Vagina (tissue), 2 donors: ENCODE data around the gene KIF22. TPM values are rescaled to one million over a fixed set of nuclear protein-coding genes. Genes with fewer than 3 reads are reported as not detected.

ENCODE experiments used
- DNase-seq, 2 donors: peaks; one replicate each; pipeline ENCODE4 v3.0.0-alpha.2; 2017; ENCODE audit errors: extremely low spot score in 2 of 2
- H3K27ac ChIP-seq: fragments of 200-600 bp; sonication (generic); one replicate; pipeline ENCODE4 v1.5.1; 2019
- H3K27me3 ChIP-seq: fragments of 200-600 bp; sonication (generic); one replicate; pipeline ENCODE4 v1.5.1; 2019
- H3K36me3 ChIP-seq, 2 donors: fragments of 200-600 bp; sonication (generic); one replicate each; pipeline ENCODE4 v1.5.1; 2017 to 2019
- H3K4me1 ChIP-seq: fragments of 200-600 bp; sonication (generic); one replicate; pipeline ENCODE4 v1.5.1; 2019
- H3K4me3 ChIP-seq, 2 donors: fragments of 200-600 bp; sonication (generic); 1 replicate in 1 of 2; 2 replicates in 1 of 2; pipeline ENCODE4 v1.5.1; 2016 to 2019
- H3K9me3 ChIP-seq: fragments of 200-600 bp; sonication (generic); one replicate; pipeline ENCODE4 v1.5.1; 2019
- POLR2A ChIP-seq, 2 donors: fragments of 450-650 bp; IDR thresholded peaks; one replicate each; pipeline ENCODE4 v1.6.1; 2017; ENCODE audit warnings: antibody characterized with exemption in 2 of 2, mild to moderate bottlenecking in 2 of 2, moderate library complexity in 2 of 2
- POLR2AphosphoS5 ChIP-seq, 2 donors: sonication (generic); formaldehyde crosslinking; IDR thresholded peaks; one replicate each; pipeline ENCODE4 v1.9.0; 2017; ENCODE audit warnings: antibody characterized with exemption in 2 of 2, mild to moderate bottlenecking in 2 of 2, low read depth in 1 of 2; ENCODE audit not compliant: insufficient read depth in 1 of 2
- intact Hi-C: fragments of 100-400 bp; cut with DNase I; formaldehyde crosslinking; loops from one replicate; pipeline ENCODE4 v1.15.1; 2023
- total RNA-seq: library from RNA; depleted of rRNA; stranded (reverse); fragments of >200 nt; gene quantifications from one replicate; pipeline ENCODE4 v1.2.3, GENCODE V29; 2016
- TF ChIP-seq, protein P1 (sequence below), 3 experiments: fragments of 450-650 bp in 2 of 3; fragments of 200-600 bp in 1 of 3; sonication (generic) in 1 of 3; IDR thresholded peaks; one replicate each; pipeline ENCODE4 v1.5.1; 2017 to 2019; ENCODE audit warnings: antibody characterized with exemption in 3 of 3, mild to moderate bottlenecking in 2 of 3, moderate library complexity in 2 of 3

Gene KIF22
- total RNA-seq, 1 donor from 2014 or later, result 18.9 TPM

DNA sequence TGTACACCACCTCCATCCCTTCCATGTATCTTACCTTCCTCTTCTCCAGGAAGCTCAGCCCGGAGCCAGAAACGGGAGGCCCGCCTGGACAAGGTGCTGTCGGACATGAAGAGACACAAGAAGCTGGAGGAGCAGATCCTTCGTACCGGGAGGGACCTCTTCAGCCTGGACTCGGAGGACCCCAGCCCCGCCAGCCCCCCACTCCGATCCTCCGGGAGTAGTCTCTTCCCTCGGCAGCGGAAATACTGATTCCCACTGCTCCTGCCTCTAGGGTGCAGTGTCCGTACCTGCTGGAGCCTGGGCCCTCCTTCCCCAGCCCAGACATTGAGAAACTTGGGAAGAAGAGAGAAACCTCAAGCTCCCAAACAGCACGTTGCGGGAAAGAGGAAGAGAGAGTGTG lies 29.0 kb downstream of the KIF22 start:
- Histone ChIP-seq H3K27ac (peak overlapping the region; percentile 93), H3K27me3 (no peaks in the 10 kb centered on the region), H3K36me3 (peaks cover 0 to 5% of the 10 kb centered on the region in 2 donors), H3K4me3 (no peak overlapping the region), H3K9me3 (no peaks in the 10 kb centered on the region), H3K4me1 (peaks cover 84% of the 10 kb centered on the region)
- TF ChIP-seq POLR2AphosphoS5 (IDR thresholded peaks at IDR 0.05; ENCODE audit: insufficient read depth in 1 of 2, low read depth in 1 of 2) (no peak), POLR2A (IDR thresholded peaks at IDR 0.05) (no peak)
- TF ChIP-seq, protein P1, sequence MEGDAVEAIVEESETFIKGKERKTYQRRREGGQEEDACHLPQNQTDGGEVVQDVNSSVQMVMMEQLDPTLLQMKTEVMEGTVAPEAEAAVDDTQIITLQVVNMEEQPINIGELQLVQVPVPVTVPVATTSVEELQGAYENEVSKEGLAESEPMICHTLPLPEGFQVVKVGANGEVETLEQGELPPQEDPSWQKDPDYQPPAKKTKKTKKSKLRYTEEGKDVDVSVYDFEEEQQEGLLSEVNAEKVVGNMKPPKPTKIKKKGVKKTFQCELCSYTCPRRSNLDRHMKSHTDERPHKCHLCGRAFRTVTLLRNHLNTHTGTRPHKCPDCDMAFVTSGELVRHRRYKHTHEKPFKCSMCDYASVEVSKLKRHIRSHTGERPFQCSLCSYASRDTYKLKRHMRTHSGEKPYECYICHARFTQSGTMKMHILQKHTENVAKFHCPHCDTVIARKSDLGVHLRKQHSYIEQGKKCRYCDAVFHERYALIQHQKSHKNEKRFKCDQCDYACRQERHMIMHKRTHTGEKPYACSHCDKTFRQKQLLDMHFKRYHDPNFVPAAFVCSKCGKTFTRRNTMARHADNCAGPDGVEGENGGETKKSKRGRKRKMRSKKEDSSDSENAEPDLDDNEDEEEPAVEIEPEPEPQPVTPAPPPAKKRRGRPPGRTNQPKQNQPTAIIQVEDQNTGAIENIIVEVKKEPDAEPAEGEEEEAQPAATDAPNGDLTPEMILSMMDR (IDR thresholded peaks at IDR 0.05), result no peak
- intact Hi-C loops, result no loop called here
- DNase-seq, result no peak

DNA sequence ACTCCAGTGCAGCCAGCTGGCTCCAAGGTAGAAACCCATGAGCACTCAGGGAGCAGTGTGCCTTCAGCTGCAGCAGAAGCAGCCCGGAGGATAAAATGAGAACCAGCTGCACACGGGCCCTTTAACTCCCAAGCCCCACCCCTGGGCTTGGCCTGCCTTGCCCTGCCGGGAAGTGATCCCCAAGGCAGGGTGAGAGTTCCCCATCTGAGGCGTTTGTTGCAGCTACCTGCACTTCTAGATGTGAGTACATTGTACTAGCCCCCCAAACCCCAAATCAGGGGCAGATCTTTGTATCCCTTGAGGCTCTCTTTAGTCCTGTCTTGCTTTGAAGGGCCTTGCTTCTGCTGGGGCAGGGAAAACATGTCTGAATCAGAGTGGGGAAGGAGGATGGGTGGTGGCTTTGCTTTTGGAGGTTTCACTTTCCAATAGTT lies 29.7 kb downstream of the KIF22 start, which contains the start of gene MVP:
Gene MVP (plus strand): TSS at position 192 of the 431 bp plus-strand sequence. CDS start 10,088 bp downstream, outside the sequence.
- H3K36me3 ChIP-seq, result peaks cover 0 to 5% of the 10 kb centered on the region in 2 donors

DNA sequence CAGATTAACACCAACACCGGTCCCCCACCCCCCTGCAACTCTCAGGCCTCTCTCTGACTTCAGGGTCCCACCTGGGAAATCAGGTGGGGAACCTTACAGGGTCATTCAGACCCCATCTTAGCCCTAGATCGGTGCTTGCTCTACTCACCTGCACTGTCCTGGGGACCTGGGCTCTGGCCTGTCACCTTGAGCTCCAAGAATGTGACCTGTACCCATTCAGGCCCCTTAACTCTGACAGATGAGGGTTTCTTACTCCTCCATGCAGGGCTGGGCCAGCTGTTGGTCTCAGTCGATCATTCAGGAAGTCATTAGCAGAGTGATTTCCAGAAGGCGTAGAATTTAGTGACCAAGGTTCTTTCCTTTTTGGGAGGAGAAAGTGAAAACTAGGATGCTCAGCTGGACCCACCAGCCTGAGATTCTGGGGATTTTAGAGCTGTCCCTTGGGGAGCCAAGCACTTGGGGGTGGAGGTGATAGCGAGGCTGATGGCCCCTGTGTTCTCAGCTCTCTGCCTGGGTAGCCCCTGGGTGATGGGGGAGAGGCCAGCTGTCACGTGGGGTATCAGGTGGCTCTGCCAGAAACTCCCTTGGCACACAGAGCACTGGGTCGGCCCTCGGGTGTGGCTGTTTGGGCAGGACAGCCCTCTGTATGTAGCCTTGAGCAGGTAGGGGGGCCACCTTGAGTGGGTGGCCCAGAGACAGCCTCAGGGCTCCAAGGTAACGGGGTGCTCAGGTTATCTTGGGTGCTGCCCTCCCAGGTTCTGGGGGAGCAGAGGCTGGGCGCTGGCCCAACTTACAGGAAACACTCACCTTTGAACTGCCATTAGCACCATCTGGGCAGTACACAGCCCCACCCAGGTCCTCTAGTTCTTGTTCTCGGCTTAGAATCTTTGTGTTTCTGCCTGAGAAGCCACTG lies 30.4 kb downstream of the KIF22 start:
- peaks cover 89% of the 10 kb centered on the region for H3K4me1 ChIP-seq
- TF ChIP-seq, protein P1 (IDR thresholded peaks at IDR 0.05), result no peak
- TF ChIP-seq POLR2AphosphoS5 (IDR thresholded peaks at IDR 0.05; ENCODE audit: insufficient read depth in 1 of 2, low read depth in 1 of 2) (peak in 1 of 2 donors; percentile 57), POLR2A (IDR thresholded peaks at IDR 0.05) (no peak)
- H3K27me3 ChIP-seq, result no peaks in the 10 kb centered on the region
- H3K9me3 ChIP-seq, result no peaks in the 10 kb centered on the region
- H3K36me3 ChIP-seq, result peaks cover 0 to 5% of the 10 kb centered on the region in 2 donors
- intact Hi-C loops, result no loop called here
- peak overlapping the region; percentile 65 to 67 for H3K4me3 ChIP-seq
- DNase-seq, result peak in 1 of 2 donors; percentile 88
- peak overlapping the region; percentile 93 for H3K27ac ChIP-seq

More for the DNA sequence above, 29.7 kb downstream of the KIF22 start, which contains the start of gene MVP:
- H3K4me1 ChIP-seq, result peaks cover 84% of the 10 kb centered on the region
- peak within 1 kb of the TSS; percentile 93 for H3K27ac ChIP-seq
- H3K9me3 ChIP-seq, result no peaks in the 10 kb centered on the region
- no peak for TF ChIP-seq POLR2A (IDR thresholded peaks at IDR 0.05)
- TF ChIP-seq POLR2AphosphoS5 (IDR thresholded peaks at IDR 0.05; ENCODE audit: insufficient read depth in 1 of 2, low read depth in 1 of 2), result peak; percentile 76 to 82
- DNase-seq, result peak in 1 of 2 donors; percentile 90
- H3K27me3 ChIP-seq, result no peaks in the 10 kb centered on the region
- peak within 1 kb of the TSS; percentile 65 to 67 for H3K4me3 ChIP-seq
- intact Hi-C loops, result no loop called here

DNA sequence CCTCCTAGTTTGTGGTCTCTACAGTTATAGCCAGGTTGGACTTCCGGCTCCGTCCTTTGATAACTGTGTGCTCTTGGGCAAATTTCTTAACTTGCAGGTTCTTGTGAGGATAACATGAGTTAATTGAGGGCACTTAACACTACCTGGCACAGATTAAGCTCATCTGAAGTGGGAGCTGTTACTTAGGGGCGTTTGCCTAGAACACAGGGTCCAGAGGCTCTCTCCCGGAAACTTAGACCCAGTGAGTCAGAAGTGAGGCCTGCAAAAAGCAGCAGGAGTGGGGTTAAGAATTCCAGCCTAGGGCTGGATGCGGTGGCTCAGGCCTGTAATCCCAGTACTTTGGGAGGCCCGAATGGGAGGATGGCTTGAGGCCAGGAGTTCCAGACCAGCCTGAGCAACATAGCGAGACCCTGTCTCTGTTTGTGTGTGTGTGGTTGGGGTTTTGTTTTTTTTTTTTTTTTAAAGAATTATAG lies 31.1 kb downstream of the KIF22 start:
- DNase-seq, result no peak
- Histone ChIP-seq H3K27ac (peak overlapping the region; percentile 93), H3K9me3 (no peaks in the 10 kb centered on the region), H3K4me3 (peak overlapping the region; percentile 65 to 67), H3K4me1 (peaks cover 94% of the 10 kb centered on the region), H3K36me3 (peaks cover 0 to 5% of the 10 kb centered on the region in 2 donors), H3K27me3 (no peaks in the 10 kb centered on the region)
- intact Hi-C loops, result no loop called here
- TF ChIP-seq POLR2AphosphoS5 (IDR thresholded peaks at IDR 0.05; ENCODE audit: insufficient read depth in 1 of 2, low read depth in 1 of 2) (no peak), POLR2A (IDR thresholded peaks at IDR 0.05) (no peak)
- TF ChIP-seq, protein P1 (IDR thresholded peaks at IDR 0.05), result no peak

DNA sequence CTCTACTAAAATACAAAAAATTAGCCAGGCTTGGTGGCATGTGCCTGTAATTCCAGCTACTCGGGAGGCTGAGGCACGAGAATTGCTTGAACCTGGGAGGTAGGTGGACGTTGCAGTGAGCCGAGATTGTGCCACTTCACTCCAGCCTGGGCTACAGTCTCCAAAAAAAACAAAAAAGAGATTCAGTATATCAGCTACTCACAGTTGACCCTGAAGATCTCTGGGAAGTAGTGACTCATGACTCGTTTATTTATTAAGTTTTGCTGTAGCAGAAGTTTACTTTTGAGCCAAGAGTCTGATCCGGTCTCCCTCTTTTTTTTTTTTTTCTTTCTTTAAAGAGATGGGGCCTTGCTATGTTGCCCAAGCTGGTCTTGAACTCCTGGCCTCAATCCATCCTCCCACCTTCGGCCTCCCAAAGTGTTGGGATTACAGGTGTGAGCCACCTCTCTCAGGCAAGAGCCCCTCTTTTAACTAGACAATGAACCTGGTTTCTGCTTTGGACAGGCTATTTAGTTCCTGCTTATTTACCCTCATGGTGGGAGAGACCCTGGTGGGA lies 34.1 kb downstream of the KIF22 start:
- Histone ChIP-seq H3K9me3 (no peaks in the 10 kb centered on the region), H3K27ac (peak overlapping the region; percentile 93), H3K27me3 (no peaks in the 10 kb centered on the region), H3K4me3 (peak overlapping the region in 1 of 2 donors; percentile 17), H3K4me1 (peaks cover 83% of the 10 kb centered on the region), H3K36me3 (no peaks in the 10 kb centered on the region)
- TF ChIP-seq POLR2A (IDR thresholded peaks at IDR 0.05) (no peak), POLR2AphosphoS5 (IDR thresholded peaks at IDR 0.05; ENCODE audit: insufficient read depth in 1 of 2, low read depth in 1 of 2) (peak in 1 of 2 donors; percentile 51)
- TF ChIP-seq, protein P1 (IDR thresholded peaks at IDR 0.05), result no peak
- intact Hi-C loops, result no loop called here
- DNase-seq, result no peak
